ENCODE measurements around the gene CCDC27. TPM values are rescaled to one million over a fixed set of nuclear protein-coding genes. Genes with fewer than 3 reads are reported as not detected.

CCDC27 gene
- total and polyA plus RNA-seq, 2 of the 13 experiments (the other 11 are each of a cell fraction or from before 2014, with no cell fraction given): not detected

DNA sequence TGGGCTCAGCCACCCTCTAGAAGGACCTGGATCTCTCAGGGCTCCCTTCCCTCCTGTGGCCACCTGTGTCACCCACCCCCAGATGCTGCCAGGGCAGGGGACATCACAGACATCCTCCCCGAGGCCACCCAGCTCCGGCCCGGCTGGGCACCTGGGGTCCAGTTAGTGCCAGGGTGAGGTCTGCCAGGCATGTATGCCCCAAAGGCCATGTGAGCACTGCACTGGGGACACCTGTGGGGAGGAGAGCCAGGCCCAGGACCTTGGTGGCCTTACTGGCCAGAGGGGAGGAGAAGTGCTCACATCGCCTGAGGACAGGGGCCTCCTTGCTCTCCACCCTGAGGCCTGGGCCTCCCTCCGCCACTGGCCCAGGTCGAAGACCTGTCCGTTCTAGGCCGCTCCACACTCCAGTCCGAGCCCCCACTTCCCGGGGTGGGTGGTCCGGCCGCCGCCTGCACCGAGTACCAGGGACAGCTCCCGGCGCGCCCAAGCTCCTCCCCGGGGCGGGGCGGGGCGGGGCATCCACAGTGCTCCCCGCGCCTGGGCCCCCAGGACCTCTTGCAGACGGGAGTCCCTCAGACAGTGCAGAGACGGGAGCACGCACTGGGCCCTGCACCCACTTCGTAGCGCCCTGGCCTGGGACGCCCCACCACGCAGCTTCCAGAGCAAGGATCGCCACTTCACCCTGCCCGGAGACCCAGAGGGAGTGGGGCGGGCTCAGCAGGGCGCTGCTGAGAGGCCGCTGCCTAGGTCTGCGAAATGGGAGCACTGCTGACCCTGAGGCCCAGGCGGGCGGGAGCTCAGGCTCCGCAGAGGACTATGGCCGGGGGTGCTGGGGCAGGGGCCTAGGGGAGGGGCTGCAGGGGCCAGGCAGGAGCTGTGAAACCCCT lies 34.3 kb upstream of the CCDC27 start (continued):
- TF ChIP-seq, protein P1, sequence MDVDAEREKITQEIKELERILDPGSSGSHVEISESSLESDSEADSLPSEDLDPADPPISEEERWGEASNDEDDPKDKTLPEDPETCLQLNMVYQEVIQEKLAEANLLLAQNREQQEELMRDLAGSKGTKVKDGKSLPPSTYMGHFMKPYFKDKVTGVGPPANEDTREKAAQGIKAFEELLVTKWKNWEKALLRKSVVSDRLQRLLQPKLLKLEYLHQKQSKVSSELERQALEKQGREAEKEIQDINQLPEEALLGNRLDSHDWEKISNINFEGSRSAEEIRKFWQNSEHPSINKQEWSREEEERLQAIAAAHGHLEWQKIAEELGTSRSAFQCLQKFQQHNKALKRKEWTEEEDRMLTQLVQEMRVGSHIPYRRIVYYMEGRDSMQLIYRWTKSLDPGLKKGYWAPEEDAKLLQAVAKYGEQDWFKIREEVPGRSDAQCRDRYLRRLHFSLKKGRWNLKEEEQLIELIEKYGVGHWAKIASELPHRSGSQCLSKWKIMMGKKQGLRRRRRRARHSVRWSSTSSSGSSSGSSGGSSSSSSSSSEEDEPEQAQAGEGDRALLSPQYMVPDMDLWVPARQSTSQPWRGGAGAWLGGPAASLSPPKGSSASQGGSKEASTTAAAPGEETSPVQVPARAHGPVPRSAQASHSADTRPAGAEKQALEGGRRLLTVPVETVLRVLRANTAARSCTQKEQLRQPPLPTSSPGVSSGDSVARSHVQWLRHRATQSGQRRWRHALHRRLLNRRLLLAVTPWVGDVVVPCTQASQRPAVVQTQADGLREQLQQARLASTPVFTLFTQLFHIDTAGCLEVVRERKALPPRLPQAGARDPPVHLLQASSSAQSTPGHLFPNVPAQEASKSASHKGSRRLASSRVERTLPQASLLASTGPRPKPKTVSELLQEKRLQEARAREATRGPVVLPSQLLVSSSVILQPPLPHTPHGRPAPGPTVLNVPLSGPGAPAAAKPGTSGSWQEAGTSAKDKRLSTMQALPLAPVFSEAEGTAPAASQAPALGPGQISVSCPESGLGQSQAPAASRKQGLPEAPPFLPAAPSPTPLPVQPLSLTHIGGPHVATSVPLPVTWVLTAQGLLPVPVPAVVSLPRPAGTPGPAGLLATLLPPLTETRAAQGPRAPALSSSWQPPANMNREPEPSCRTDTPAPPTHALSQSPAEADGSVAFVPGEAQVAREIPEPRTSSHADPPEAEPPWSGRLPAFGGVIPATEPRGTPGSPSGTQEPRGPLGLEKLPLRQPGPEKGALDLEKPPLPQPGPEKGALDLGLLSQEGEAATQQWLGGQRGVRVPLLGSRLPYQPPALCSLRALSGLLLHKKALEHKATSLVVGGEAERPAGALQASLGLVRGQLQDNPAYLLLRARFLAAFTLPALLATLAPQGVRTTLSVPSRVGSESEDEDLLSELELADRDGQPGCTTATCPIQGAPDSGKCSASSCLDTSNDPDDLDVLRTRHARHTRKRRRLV (CRISPR knock-in tag; IDR thresholded peaks at IDR 0.05): no peak
- TF ChIP-seq ZNF383 (CRISPR knock-in tag; IDR thresholded peaks at IDR 0.05; ENCODE audit: borderline replicate concordance): no peak
- TF ChIP-seq, protein P2, sequence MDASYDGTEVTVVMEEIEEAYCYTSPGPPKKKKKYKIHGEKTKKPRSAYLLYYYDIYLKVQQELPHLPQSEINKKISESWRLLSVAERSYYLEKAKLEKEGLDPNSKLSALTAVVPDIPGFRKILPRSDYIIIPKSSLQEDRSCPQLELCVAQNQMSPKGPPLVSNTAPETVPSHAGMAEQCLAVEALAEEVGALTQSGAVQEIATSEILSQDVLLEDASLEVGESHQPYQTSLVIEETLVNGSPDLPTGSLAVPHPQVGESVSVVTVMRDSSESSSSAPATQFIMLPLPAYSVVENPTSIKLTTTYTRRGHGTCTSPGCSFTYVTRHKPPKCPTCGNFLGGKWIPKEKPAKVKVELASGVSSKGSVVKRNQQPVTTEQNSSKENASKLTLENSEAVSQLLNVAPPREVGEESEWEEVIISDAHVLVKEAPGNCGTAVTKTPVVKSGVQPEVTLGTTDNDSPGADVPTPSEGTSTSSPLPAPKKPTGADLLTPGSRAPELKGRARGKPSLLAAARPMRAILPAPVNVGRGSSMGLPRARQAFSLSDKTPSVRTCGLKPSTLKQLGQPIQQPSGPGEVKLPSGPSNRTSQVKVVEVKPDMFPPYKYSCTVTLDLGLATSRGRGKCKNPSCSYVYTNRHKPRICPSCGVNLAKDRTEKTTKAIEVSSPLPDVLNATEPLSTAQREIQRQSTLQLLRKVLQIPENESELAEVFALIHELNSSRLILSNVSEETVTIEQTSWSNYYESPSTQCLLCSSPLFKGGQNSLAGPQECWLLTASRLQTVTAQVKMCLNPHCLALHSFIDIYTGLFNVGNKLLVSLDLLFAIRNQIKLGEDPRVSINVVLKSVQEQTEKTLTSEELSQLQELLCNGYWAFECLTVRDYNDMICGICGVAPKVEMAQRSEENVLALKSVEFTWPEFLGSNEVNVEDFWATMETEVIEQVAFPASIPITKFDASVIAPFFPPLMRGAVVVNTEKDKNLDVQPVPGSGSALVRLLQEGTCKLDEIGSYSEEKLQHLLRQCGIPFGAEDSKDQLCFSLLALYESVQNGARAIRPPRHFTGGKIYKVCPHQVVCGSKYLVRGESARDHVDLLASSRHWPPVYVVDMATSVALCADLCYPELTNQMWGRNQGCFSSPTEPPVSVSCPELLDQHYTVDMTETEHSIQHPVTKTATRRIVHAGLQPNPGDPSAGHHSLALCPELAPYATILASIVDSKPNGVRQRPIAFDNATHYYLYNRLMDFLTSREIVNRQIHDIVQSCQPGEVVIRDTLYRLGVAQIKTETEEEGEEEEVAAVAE (CRISPR knock-in tag; IDR thresholded peaks at IDR 0.05; ENCODE audit: borderline replicate concordance): 0 out of 2 replicates have a peak, but pooled peaks have one; percentile 35
- TF ChIP-seq ZNF788 (CRISPR knock-in tag; IDR thresholded peaks at IDR 0.05; ENCODE audit: borderline replicate concordance): 0 out of 2 replicates have a peak, but pooled peaks have one; percentile 62
- TF ChIP-seq, protein P3, sequence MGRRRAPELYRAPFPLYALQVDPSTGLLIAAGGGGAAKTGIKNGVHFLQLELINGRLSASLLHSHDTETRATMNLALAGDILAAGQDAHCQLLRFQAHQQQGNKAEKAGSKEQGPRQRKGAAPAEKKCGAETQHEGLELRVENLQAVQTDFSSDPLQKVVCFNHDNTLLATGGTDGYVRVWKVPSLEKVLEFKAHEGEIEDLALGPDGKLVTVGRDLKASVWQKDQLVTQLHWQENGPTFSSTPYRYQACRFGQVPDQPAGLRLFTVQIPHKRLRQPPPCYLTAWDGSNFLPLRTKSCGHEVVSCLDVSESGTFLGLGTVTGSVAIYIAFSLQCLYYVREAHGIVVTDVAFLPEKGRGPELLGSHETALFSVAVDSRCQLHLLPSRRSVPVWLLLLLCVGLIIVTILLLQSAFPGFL (CRISPR knock-in tag; IDR thresholded peaks at IDR 0.05): no peak
- peak; percentile 58; the same call in 1 of the 2 replicates for TF ChIP-seq ZNF253 (CRISPR knock-in tag; IDR thresholded peaks at IDR 0.05; ENCODE audit: borderline replicate concordance)
- TF ChIP-seq, protein P4, sequence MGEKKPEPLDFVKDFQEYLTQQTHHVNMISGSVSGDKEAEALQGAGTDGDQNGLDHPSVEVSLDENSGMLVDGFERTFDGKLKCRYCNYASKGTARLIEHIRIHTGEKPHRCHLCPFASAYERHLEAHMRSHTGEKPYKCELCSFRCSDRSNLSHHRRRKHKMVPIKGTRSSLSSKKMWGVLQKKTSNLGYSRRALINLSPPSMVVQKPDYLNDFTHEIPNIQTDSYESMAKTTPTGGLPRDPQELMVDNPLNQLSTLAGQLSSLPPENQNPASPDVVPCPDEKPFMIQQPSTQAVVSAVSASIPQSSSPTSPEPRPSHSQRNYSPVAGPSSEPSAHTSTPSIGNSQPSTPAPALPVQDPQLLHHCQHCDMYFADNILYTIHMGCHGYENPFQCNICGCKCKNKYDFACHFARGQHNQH (CRISPR knock-in tag; IDR thresholded peaks at IDR 0.05): 0 out of 2 replicates have a peak, but pooled peaks have one; percentile 45
- TF ChIP-seq, protein P5, sequence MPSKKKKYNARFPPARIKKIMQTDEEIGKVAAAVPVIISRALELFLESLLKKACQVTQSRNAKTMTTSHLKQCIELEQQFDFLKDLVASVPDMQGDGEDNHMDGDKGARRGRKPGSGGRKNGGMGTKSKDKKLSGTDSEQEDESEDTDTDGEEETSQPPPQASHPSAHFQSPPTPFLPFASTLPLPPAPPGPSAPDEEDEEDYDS (CRISPR knock-in tag; IDR thresholded peaks at IDR 0.05): no peak
- no peak for TF ChIP-seq HNRNPK (IDR thresholded peaks at IDR 0.05; ENCODE audit: low read depth, low read length, poor library complexity, severe bottlenecking)
- TF ChIP-seq MXI1 (IDR thresholded peaks at IDR 0.05; ENCODE audit: borderline replicate concordance, low read depth, low read length): no peak
- peak; percentile 78; the same call in 1 of the 2 replicates for TF ChIP-seq HES4 (CRISPR knock-in tag; IDR thresholded peaks at IDR 0.05; ENCODE audit: borderline replicate concordance)
- no peak for TF ChIP-seq FOSL1 (CRISPR knock-in tag; IDR thresholded peaks at IDR 0.05; ENCODE audit: borderline replicate concordance)
- no peak for TF ChIP-seq FOXA3 (CRISPR knock-in tag; IDR thresholded peaks at IDR 0.05)
- TF ChIP-seq ZNF556 (CRISPR knock-in tag; IDR thresholded peaks at IDR 0.05; ENCODE audit: borderline replicate concordance): no peak
- TF ChIP-seq PTBP1 (IDR thresholded peaks at IDR 0.05; ENCODE audit: low read depth, low read length, poor library complexity, severe bottlenecking): no peak
